Naive thymus-derived CD8-positive, alpha-beta T cell (primary cell): ENCODE data around the gene CNGB1. TPM values are rescaled to one million over a fixed set of nuclear protein-coding genes. Genes with fewer than 3 reads are reported as not detected.

Experiments used
- ATAC-seq, 2 donors: fragments of 150-1000 bp; cut with Tn5 transposase in 1 of 2; sonication (Bioruptor Pico), chemical (Tn5 transposase) in 1 of 2; 1 replicate in 1 of 2; 2 replicates in 1 of 2; pipeline ENCODE4 v1.10.0; 2021; ENCODE audit warnings: mild to moderate bottlenecking in 2 of 2, moderate library complexity in 2 of 2
- POLR2A ChIA-PET: fragments of 350-600 bp; sonication (Branson Sonifier 250); formaldehyde crosslinking; loops from one replicate; lab custom pipeline; 2021; ENCODE audit warnings: antibody characterized with exemption; lab: Charles Lee
- DNase-seq, 10 donors: peaks; one replicate each; pipeline versions ENCODE4 v3.0.0 to v3.0.0-alpha.2; 2020 to 2022
- H3K27ac Mint-ChIP-seq, 10 donors: one replicate each; pipeline ENCODE4 v1.8.0; 2020 to 2022; ENCODE audit warnings: mild to moderate bottlenecking in 10 of 10, mixed read lengths in 10 of 10, moderate library complexity in 4 of 10, inconsistent platforms in 1 of 10
- H3K27me3 Mint-ChIP-seq, 5 donors: one replicate each; pipeline ENCODE4 v1.8.0; 2021 to 2022; ENCODE audit warnings: mixed read lengths in 5 of 5
- H3K36me3 Mint-ChIP-seq, 3 donors: one replicate each; pipeline ENCODE4 v1.8.0; 2020 to 2022; ENCODE audit warnings: mixed read lengths in 3 of 3, mild to moderate bottlenecking in 2 of 3, inconsistent platforms in 1 of 3
- H3K4me1 Mint-ChIP-seq, 4 donors: one replicate each; pipeline ENCODE4 v1.8.0; 2021 to 2022; ENCODE audit warnings: mixed read lengths in 4 of 4
- H3K4me3 Mint-ChIP-seq, 10 donors: one replicate each; pipeline ENCODE4 v1.8.0; 2020 to 2022; ENCODE audit warnings: mild to moderate bottlenecking in 10 of 10, mixed read lengths in 10 of 10, moderate library complexity in 6 of 10, inconsistent platforms in 1 of 10
- H3K9me3 Mint-ChIP-seq, 9 donors: one replicate each; pipeline ENCODE4 v1.8.0; 2020 to 2022; ENCODE audit warnings: mixed read lengths in 9 of 9, mild to moderate bottlenecking in 3 of 9, inconsistent platforms in 1 of 9, moderate library complexity in 1 of 9
- polyA plus RNA-seq, 3 donors: library from polyadenylated mRNA; unstranded; fragments of 300-500 nt; fragmentation: Illumina TruSeq; gene quantifications; one replicate each; pipeline ENCODE4 v1.2.3, GENCODE V29; 2021
- total RNA-seq, 8 experiments: library from RNA in 2 of 8; stranded (reverse) in 2 of 8; gene quantifications; one replicate each; pipeline ENCODE4 v1.2.3 and lab custom pipeline; 2021 to 2026

CNGB1 gene
- total and polyA plus RNA-seq, 5 experiments from 2014 or later, result not detected

DNA sequence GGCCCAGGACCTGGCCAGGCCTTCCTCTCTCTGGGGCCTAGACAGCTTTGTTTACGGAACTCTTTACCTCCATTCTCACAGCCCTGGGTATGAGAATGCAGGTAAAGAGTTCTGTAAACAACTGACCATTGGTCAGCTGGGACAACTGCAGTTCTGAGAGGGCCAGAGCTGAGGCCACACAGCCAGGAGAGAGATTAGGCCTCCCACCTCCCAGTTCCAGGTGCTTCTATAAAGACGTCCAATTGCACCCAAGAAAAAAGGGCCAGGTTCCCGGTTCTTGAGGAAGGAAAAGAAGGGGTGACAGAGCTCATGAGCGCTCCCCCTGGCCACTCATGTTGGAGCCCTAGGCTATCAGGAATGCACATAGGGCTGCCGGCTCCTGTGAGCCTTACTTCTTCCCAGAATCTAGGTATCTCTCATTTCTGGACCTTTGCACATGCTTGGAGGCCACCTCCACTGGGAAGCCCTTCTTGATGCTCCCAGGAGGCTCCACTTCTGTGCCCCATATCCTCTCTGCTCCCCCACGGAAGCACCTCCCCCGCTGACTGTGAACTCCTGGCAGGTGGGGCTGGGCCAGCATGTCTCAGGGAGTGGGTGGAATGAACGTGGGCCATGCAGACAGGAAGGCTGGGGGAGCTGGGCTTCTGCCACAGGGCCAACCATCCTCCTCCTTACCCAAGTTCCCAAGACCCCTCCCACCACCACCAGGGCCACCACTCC is 13.1 kb downstream of the CNGB1 start:
- H3K4me3 Mint-ChIP-seq, result no peak overlapping the region
- DNase-seq (no peak), ATAC-seq (no peak)
- H3K9me3 Mint-ChIP-seq, result no peaks in the 10 kb centered on the region
- H3K4me1 Mint-ChIP-seq, result no peaks in the 10 kb centered on the region
- no peaks in the 10 kb centered on the region for H3K36me3 Mint-ChIP-seq
- POLR2A ChIA-PET, result no interaction called here
- peaks cover 0 to 4% (median 0%) of the 10 kb centered on the region in 5 donors for H3K27me3 Mint-ChIP-seq
- H3K27ac Mint-ChIP-seq, result no peak overlapping the region

GRCh38 chr16:57956924-57957672 is 13.8 kb downstream of the CNGB1 start:
- POLR2A ChIA-PET, result no interaction called here
- no peak for ATAC-seq
- H3K36me3 Mint-ChIP-seq, result no peaks in the 10 kb centered on the region
- no peak overlapping the region for H3K4me3 Mint-ChIP-seq
- peak overlapping the region in 1 of 10 donors; percentile 27 for H3K27ac Mint-ChIP-seq
- no peak for DNase-seq
- no peaks in the 10 kb centered on the region for H3K4me1 Mint-ChIP-seq
- H3K9me3 Mint-ChIP-seq, result no peaks in the 10 kb centered on the region
- peaks cover 0 to 4% (median 0%) of the 10 kb centered on the region in 5 donors for H3K27me3 Mint-ChIP-seq

DNA sequence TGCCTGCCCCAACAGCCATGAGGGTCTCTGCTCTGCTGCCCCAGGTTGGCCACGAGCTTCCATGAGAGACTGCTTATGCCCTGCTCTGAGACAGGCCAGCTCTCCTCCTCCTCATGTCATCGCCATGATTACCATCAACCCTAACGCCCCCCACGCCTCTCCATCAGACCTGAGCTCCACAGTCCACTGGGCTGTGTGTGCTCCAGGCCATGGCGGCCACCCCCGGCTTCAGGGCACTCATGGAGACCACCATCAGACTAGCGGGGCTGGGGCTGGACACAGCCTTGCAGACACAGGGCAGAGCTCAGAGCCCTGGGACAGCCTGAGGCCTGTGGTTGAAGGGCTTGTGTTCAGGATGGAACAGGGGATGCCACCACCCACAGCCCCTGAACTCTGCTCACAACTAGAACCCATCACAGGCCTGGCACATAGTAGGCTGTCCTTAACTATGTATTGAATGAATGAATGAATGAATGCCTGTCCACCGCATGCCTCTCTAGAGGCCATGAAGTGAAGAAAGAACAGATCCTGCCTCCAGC is 14.6 kb downstream of the CNGB1 start:
- H3K27ac Mint-ChIP-seq, result peak overlapping the region in 1 of 10 donors; percentile 29
- DNase-seq, result no peak
- POLR2A ChIA-PET, result no interaction called here
- H3K27me3 Mint-ChIP-seq, result peaks cover 0 to 4% (median 0%) of the 10 kb centered on the region in 5 donors
- H3K4me3 Mint-ChIP-seq, result no peak overlapping the region
- ATAC-seq, result no peak
- no peaks in the 10 kb centered on the region for H3K4me1 Mint-ChIP-seq
- no peaks in the 10 kb centered on the region for H3K9me3 Mint-ChIP-seq
- no peaks in the 10 kb centered on the region for H3K36me3 Mint-ChIP-seq

GRCh38 chr16:57955572-57956188 is 15.2 kb downstream of the CNGB1 start:
- POLR2A ChIA-PET, result no interaction called here
- no peaks in the 10 kb centered on the region for H3K36me3 Mint-ChIP-seq
- no peaks in the 10 kb centered on the region for H3K4me1 Mint-ChIP-seq
- DNase-seq (no peak), ATAC-seq (no peak)
- H3K4me3 Mint-ChIP-seq, result no peak overlapping the region
- H3K27me3 Mint-ChIP-seq, result peaks cover 0 to 4% (median 0%) of the 10 kb centered on the region in 5 donors
- no peaks in the 10 kb centered on the region for H3K9me3 Mint-ChIP-seq
- no peak overlapping the region for H3K27ac Mint-ChIP-seq

- peaks cover 0 to 2% (median 0%) of the 10 kb centered on the region in 9 donors for H3K9me3 Mint-ChIP-seq
- H3K27ac Mint-ChIP-seq, result peak overlapping the region in 2 of 10 donors; percentile 32 to 50
- no peaks in the 10 kb centered on the region for H3K36me3 Mint-ChIP-seq
- POLR2A ChIA-PET, result no interaction called here
- DNase-seq (no peak), ATAC-seq (no peak)
- no peaks in the 10 kb centered on the region for H3K4me1 Mint-ChIP-seq
- H3K4me3 Mint-ChIP-seq, result no peak overlapping the region
- peaks cover 0 to 7% (median 0%) of the 10 kb centered on the region in 5 donors for H3K27me3 Mint-ChIP-seq
Measured at GRCh38 chr16:57953857-57954256, 17.1 kb downstream of the CNGB1 start.

DNA sequence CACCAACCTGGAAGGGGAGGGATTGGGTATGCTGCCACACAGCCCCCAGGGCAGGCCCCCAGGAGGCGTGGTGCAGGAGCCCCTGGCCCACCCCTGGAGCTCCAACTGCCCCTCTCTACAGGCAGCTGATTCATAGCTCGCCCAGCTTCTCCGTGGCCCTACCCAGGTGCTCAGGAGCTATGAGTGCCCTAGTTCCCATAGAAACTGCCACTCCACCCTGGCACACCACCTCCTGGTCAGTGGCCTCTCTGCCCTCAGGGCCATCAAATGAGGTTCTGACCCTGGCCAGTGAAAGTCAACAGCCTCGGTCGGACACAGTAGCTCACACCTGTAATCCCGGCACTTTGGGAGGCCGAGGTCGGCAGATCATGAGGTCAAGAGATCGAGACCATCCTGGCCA is 18.0 kb downstream of the CNGB1 start:
- Mint-ChIP-seq H3K27ac (no peak overlapping the region), H3K4me3 (no peak overlapping the region), H3K4me1 (no peaks in the 10 kb centered on the region), H3K36me3 (no peaks in the 10 kb centered on the region), H3K9me3 (peaks cover 0 to 2% (median 0%) of the 10 kb centered on the region in 9 donors), H3K27me3 (peaks cover 0 to 7% (median 0%) of the 10 kb centered on the region in 5 donors)
- ATAC-seq (no peak), DNase-seq (no peak)
- POLR2A ChIA-PET, result no interaction called here

DNA sequence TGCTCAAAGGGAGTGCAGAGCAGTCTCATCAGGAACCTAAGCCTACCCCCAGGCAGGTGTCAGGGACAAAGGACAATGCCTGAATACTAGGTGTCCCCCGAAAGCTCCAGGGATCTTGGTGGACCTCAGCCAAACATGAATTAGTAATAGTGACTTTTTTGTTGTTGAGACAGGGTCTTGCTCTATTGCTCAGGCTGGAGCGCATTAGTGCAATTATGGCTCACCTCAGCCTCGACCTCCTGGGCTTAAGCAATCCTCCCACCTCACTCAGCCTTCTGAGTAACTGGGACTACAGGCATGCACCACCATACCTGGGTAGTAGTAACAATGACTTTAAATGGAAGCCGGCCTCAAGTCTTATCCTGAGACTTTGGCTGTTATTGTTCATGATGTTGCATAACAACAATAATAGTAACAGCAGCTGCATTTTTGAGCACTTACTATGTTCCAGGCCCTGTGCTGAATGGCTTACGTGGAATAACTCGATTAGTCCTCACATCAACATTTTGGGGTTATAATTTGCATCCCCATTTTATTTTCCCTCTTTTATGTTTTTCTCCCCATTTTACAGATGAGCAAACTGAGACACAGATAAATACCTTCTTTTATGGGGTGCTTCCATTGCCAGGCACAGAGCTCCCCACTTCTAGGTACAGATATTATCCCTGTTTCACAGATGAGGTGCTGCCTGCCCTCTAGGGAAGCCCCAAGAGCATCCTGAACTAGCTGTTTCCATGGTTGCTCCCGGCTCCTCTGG is 19.5 kb downstream of the CNGB1 start:
- no peak overlapping the region for H3K27ac Mint-ChIP-seq
- POLR2A ChIA-PET, result no interaction called here
- ATAC-seq (no peak), DNase-seq (no peak)
- no peaks in the 10 kb centered on the region for H3K4me1 Mint-ChIP-seq
- H3K4me3 Mint-ChIP-seq, result no peak overlapping the region
- peaks cover 0 to 7% (median 0%) of the 10 kb centered on the region in 5 donors for H3K27me3 Mint-ChIP-seq
- no peaks in the 10 kb centered on the region for H3K36me3 Mint-ChIP-seq
- H3K9me3 Mint-ChIP-seq, result peaks cover 0 to 2% (median 0%) of the 10 kb centered on the region in 9 donors

DNA sequence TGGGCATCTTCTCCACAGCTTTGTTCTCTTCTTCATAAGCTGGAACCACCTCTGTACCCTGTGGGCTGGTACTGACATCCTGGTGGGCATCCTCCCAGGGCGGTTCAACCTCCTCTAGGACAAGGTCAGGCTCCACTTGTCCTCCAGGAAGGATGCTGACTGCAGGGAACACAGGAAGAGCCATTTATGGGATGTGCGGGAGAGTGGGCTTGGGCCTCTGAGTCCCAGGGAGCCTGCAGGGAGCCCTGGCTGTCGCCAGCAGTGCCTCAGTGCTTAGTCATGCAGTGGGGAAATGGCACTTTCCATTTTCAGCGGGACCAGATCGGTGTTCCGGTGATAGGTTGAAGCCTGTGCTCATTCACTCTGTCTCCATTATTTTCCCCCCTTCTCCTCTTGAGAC is 20.5 kb downstream of the CNGB1 start:
- DNase-seq (no peak), ATAC-seq (no peak)
- POLR2A ChIA-PET, result no interaction called here

DNA sequence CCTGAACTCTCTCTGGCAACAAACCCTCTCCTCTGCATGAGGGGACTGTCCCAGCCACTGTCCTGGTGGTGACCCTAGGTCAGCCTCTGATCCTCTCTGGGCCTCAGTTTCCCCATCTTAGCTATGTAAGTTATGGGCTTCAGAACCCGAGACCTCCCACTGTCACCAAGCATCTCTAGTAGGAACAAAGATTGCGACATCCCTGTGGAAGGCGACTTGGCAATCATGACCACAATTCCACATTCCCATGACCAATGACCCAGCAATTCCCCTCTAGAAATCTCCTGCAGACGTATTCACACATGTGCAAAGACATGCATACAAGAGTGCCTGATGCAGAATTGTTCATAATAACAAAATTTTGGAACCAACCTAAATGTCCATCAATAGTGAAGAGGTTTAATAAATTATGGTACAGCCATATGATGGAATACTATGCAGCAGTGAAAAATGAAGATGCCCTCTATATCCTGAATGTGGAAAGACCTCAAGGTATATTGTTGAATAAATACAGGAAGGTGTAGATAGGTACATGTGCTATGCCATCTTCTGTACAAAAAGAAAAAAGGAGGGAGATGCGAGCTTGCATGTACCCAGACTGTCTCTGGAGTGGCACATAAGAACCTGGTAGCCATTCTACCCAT is 21.2 kb downstream of the CNGB1 start:
- H3K9me3 Mint-ChIP-seq, result peaks cover 0 to 2% (median 0%) of the 10 kb centered on the region in 9 donors
- no peaks in the 10 kb centered on the region for H3K36me3 Mint-ChIP-seq
- peaks cover 0 to 7% (median 0%) of the 10 kb centered on the region in 5 donors for H3K27me3 Mint-ChIP-seq
- no peak for DNase-seq
- POLR2A ChIA-PET, result no interaction called here
- no peak overlapping the region for H3K4me3 Mint-ChIP-seq
- no peaks in the 10 kb centered on the region for H3K4me1 Mint-ChIP-seq
- ATAC-seq, result no peak
- H3K27ac Mint-ChIP-seq, result peak overlapping the region in 1 of 10 donors; percentile 35

More for the DNA sequence above, 20.5 kb downstream of the CNGB1 start:
- Mint-ChIP-seq H3K27me3 (peaks cover 0 to 7% (median 0%) of the 10 kb centered on the region in 5 donors), H3K4me1 (no peaks in the 10 kb centered on the region), H3K4me3 (no peak overlapping the region), H3K9me3 (peaks cover 0 to 2% (median 0%) of the 10 kb centered on the region in 9 donors), H3K36me3 (no peaks in the 10 kb centered on the region), H3K27ac (no peak overlapping the region)

DNA sequence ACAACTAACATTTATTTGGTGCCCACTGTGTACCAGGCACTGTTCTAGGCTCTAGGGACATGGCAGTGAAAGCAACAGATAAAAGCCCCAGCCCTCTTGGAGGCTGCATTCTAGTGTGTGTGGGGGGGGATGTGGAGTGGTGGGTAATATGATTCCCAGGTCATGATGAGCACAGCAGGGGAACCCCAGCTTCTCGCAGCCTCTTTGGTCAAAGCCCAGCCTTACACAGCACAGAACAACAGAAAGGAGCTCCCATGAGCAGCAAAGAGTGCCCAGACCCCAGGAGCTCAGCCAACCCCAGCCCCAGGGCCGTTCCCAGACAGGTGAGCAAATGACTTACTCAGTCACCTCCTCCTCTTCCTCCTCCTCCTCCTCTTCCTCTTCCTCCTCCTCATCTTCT is 21.9 kb downstream of the CNGB1 start:
- H3K27me3 Mint-ChIP-seq, result peaks cover 0 to 7% (median 0%) of the 10 kb centered on the region in 5 donors
- no peaks in the 10 kb centered on the region for H3K36me3 Mint-ChIP-seq
- H3K4me3 Mint-ChIP-seq, result no peak overlapping the region
- POLR2A ChIA-PET, result no interaction called here
- no peak for DNase-seq
- H3K9me3 Mint-ChIP-seq, result peaks cover 0 to 2% (median 0%) of the 10 kb centered on the region in 9 donors
- ATAC-seq, result no peak
- no peak overlapping the region for H3K27ac Mint-ChIP-seq
- no peaks in the 10 kb centered on the region for H3K4me1 Mint-ChIP-seq

DNA sequence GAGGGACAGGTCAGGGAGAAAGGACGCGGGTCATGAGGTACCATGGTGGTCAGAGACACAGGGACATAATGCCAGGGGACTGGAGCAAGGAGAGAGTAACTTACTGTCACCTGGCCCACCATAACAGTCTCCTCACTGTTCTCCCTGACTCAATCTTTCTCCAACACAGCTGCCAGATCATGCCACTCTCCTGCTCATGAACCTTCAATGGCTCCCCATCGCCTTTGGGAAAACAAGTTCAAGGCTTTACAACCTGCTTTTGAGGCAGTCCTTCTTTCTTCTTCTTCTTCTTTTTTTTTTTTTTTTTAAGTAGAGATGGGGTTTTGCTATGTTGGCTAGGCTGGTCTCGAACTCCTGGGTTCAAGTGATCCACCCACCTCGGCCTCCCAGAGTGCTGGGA is 22.9 kb downstream of the CNGB1 start:
- DNase-seq (no peak), ATAC-seq (no peak)
- peaks cover 0 to 2% (median 0%) of the 10 kb centered on the region in 9 donors for H3K9me3 Mint-ChIP-seq
- H3K27me3 Mint-ChIP-seq, result peaks cover 0 to 5% (median 0%) of the 10 kb centered on the region in 5 donors
- no peaks in the 10 kb centered on the region for H3K4me1 Mint-ChIP-seq
- H3K4me3 Mint-ChIP-seq, result no peak overlapping the region
- POLR2A ChIA-PET, result no interaction called here
- H3K27ac Mint-ChIP-seq, result no peak overlapping the region
- no peaks in the 10 kb centered on the region for H3K36me3 Mint-ChIP-seq

GRCh38 chr16:57947261-57947660 is 23.7 kb downstream of the CNGB1 start:
- Mint-ChIP-seq H3K9me3 (peaks cover 0 to 2% (median 0%) of the 10 kb centered on the region in 9 donors), H3K4me1 (no peaks in the 10 kb centered on the region), H3K36me3 (no peaks in the 10 kb centered on the region), H3K27me3 (peaks cover 0 to 5% (median 0%) of the 10 kb centered on the region in 5 donors), H3K27ac (no peak overlapping the region), H3K4me3 (no peak overlapping the region)
- POLR2A ChIA-PET, result no interaction called here
- ATAC-seq, result no peak
- no peak for DNase-seq
